Measurements from ENCODE around the gene DGKZ.

DNA sequence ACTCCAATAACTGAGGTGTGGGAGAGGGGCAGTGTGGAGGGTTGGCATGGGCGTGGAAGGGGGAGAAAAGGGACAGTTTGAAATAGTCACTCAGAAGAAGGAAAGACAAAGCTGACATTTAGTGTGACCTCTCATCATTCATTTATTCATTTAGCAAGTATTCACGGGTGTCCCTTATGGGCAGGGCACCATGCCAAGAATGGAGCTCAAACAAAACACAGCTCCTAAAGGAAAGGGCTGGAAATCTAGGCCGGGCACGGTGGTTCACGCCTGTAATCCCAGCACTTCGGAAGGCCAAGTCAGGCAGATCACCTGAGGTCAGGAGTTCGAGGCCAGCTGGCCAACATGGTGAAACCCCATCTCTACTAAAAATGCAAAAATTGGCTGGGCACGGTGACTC lies 19.4 kb upstream of the DGKZ start:
- TF ChIP-seq, protein P1, sequence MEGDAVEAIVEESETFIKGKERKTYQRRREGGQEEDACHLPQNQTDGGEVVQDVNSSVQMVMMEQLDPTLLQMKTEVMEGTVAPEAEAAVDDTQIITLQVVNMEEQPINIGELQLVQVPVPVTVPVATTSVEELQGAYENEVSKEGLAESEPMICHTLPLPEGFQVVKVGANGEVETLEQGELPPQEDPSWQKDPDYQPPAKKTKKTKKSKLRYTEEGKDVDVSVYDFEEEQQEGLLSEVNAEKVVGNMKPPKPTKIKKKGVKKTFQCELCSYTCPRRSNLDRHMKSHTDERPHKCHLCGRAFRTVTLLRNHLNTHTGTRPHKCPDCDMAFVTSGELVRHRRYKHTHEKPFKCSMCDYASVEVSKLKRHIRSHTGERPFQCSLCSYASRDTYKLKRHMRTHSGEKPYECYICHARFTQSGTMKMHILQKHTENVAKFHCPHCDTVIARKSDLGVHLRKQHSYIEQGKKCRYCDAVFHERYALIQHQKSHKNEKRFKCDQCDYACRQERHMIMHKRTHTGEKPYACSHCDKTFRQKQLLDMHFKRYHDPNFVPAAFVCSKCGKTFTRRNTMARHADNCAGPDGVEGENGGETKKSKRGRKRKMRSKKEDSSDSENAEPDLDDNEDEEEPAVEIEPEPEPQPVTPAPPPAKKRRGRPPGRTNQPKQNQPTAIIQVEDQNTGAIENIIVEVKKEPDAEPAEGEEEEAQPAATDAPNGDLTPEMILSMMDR (IDR thresholded peaks at IDR 0.05; ENCODE audit: low read depth, low read length), result no peak
- TF ChIP-seq EZH2phosphoT487 (IDR thresholded peaks at IDR 0.05; ENCODE audit: low read depth), result no peak

Measured in OCI-LY3 (cell line).